Measurements from ENCODE around the gene C4BPB. TPM values are rescaled to one million over a fixed set of nuclear protein-coding genes. Genes with fewer than 3 reads are reported as not detected.

The C4BPB gene
- polyA plus RNA-seq, 1 experiment: not detected

DNA sequence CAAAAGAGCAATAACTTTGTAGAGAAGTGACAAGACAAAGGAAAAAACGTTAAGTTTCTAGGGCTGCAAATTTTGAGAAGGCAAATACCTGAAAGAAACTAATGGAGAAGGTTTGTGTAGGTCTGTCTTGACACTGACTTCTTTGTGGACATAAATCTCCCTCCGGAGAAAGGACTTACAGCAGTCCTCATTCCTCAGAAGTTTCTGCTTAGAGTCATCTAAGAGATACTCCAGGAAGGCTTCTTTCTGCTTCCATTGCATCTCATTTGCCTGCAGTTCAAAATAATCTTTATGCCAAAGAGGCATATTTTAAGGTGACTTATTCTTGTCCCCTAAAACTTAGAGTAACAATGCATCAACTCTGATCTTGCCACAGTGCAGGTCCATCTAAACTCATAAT lies 4.4 kb upstream of the C4BPB start:
- CTCF ChIA-PET: interaction anchor here (0.6 to 3.0 kb wide), 15 partner anchors 9 to 591 kb away, joined by 3 to 14 read pairs (median 3); no protein-coding TSS in a partner anchor
- no peak for TF ChIP-seq CTCF (IDR thresholded peaks at IDR 0.05; ENCODE audit: insufficient read depth, low read depth, low read length)
- Histone ChIP-seq H3K36me3 (ENCODE audit: control insufficient read depth, insufficient read depth, low read length) (no peaks in the 10 kb centered on the region), H3K4me3 (ENCODE audit: low read depth, low read length) (no peak overlapping the region), H3K27me3 (ENCODE audit: control insufficient read depth, insufficient read depth, low read length) (no peaks in the 10 kb centered on the region; the same call in 1 of the 2 replicates)
- DNase-seq (ENCODE audit: low read depth): no peak
- POLR2A ChIA-PET: no interaction called here

- Histone ChIP-seq H3K27me3 (ENCODE audit: control insufficient read depth, insufficient read depth, low read length) (no peaks in the 10 kb centered on the region; the same call in 1 of the 2 replicates), H3K4me3 (ENCODE audit: low read depth, low read length) (no peak overlapping the region), H3K36me3 (ENCODE audit: control insufficient read depth, insufficient read depth, low read length) (no peaks in the 10 kb centered on the region)
- POLR2A ChIA-PET: no interaction called here
- peak; percentile 58 for TF ChIP-seq CTCF (IDR thresholded peaks at IDR 0.05; ENCODE audit: insufficient read depth, low read depth, low read length)
- no peak for DNase-seq (ENCODE audit: low read depth)
- CTCF ChIA-PET: interaction anchor here (0.7 to 3.0 kb wide), 12 partner anchors 9 to 417 kb away, joined by 3 to 14 read pairs (median 4); no protein-coding TSS in a partner anchor
Observed at GRCh38 chr1:207084701-207085180, 3.9 kb upstream of the C4BPB start.

DNA sequence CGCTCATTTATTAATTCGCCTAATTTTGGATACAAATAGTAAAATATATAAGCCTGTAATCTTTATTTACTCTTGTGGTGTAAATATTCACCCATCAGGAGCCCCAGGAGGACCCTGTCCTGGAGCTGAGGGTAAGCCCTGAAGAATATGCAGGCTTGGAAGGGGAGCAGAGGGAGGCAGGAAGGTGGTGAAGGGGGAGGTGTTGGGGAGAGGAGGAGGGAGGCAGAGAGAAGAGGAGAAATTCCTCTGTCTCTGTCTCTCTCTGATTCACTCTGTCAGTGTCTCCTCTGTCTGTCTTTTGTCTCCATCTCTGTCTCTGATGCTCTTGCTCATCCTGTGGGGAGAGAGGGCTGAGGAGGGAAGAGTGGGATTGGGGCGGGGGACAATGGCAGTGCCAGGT lies 2.8 kb upstream of the C4BPB start:
- POLR2A ChIA-PET: no interaction called here
- TF ChIP-seq CTCF (IDR thresholded peaks at IDR 0.05; ENCODE audit: insufficient read depth, low read depth, low read length): no peak
- H3K4me3 ChIP-seq (ENCODE audit: low read depth, low read length): no peak overlapping the region
- H3K27me3 ChIP-seq (ENCODE audit: control insufficient read depth, insufficient read depth, low read length): no peaks in the 10 kb centered on the region; the same call in 1 of the 2 replicates
- DNase-seq (ENCODE audit: low read depth): no peak
- CTCF ChIA-PET: interaction anchor here (0.7 to 3.0 kb wide), 3 partner anchors 15 to 319 kb away, joined by 3 to 14 read pairs (median 3); no protein-coding TSS in a partner anchor
- H3K36me3 ChIP-seq (ENCODE audit: control insufficient read depth, insufficient read depth, low read length): no peaks in the 10 kb centered on the region

DNA sequence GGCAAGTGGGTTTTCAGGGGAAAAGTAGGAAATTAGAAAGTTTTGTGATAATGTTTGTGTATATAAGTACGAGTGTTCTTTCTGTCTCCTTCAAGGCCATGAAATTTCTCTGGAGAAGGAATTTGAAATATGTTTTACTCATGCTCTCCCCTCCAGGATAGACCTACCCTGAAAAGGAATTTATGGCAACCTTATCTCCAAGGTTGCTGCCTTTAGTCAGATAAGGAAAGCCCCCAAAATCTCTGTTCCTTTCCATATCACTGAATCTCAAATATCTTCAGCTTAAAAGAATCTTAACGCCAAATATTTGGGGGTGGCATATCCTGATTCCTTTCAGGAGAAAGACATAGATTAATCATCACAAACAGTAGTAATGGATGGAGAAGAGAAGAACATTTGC lies 499 bp upstream of the C4BPB start:
- POLR2A ChIA-PET: no interaction called here
- Histone ChIP-seq H3K36me3 (ENCODE audit: control insufficient read depth, insufficient read depth, low read length) (no peaks in the 10 kb centered on the region), H3K4me3 (ENCODE audit: low read depth, low read length) (no peak overlapping the region), H3K27me3 (ENCODE audit: control insufficient read depth, insufficient read depth, low read length) (no peaks in the 10 kb centered on the region)
- TF ChIP-seq CTCF (IDR thresholded peaks at IDR 0.05; ENCODE audit: insufficient read depth, low read depth, low read length): no peak
- no peak for DNase-seq (ENCODE audit: low read depth)
- CTCF ChIA-PET: no interaction called here

DNA sequence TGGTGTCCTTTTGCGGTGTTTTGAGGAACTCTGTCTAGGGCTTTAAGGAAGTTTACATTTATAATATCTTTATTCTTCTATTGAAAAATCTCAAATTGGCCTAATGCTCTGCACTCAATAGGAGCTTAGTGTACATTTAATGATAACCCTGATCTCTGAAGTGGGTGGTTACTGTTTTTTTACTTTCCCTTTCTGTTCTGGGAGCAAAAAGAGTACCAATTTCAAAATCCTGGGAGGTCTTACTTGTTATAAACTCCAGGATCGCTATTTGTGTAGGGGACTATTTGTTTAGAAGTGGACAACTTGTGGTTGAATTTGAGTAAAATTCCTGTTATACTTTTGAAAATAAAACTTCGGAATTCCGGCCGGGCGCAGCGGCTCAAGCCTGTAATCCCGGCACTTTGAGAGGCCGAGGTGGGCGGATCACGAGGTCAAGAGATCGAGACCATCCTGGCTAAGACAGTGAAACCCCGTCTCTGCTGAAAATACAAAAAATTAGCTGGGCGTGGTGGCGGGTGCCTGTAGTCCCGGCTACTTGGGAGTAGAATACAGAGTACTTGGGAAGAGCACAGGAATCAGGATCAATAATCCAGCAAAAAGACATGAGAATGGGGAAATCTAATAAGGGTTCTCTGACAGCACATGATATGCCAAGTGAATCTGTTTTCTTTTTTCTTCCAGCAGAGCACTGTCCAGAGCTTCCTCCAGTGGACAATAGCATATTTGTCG lies 1.1 kb downstream of the C4BPB start:
- CTCF ChIA-PET: interaction anchor here (1.2 kb wide), 1 partner anchor 410 kb away, joined by 3 read pairs; no protein-coding TSS in a partner anchor
- H3K27me3 ChIP-seq (ENCODE audit: control insufficient read depth, insufficient read depth, low read length): no peaks in the 10 kb centered on the region
- POLR2A ChIA-PET: no interaction called here
- no peak overlapping the region for H3K4me3 ChIP-seq (ENCODE audit: low read depth, low read length)
- TF ChIP-seq CTCF (IDR thresholded peaks at IDR 0.05; ENCODE audit: insufficient read depth, low read depth, low read length): no peak
- no peaks in the 10 kb centered on the region for H3K36me3 ChIP-seq (ENCODE audit: control insufficient read depth, insufficient read depth, low read length)
- no peak for DNase-seq (ENCODE audit: low read depth)
